PC-9 (cell line): ENCODE data around the gene PDPK1. TPM values are rescaled to one million over a fixed set of nuclear protein-coding genes. Genes with fewer than 3 reads are reported as not detected.
"Not testable (repeated sequence)": the region's sequence is repeated elsewhere in the genome, so short reads cannot be mapped to it uniquely, and the experiment has no call there.

Experiments
- BruUV-seq: library from RNA; stranded (reverse); fragments of 400-500 nt; replicated peaks from 2 replicates; lab custom pipeline; 2021; lab: Mats Ljungman, UMichigan
- CTCF ChIA-PET: fragments of 300-600 bp; sonication (Branson Sonifier 250); formaldehyde crosslinking; loops from one replicate; lab custom pipeline; 2022; ENCODE audit warnings: antibody characterized with exemption; lab: Charles Lee
- POLR2A ChIA-PET: fragments of 300-600 bp; sonication (Branson Sonifier 250); formaldehyde crosslinking; loops from one replicate; lab custom pipeline; 2022; ENCODE audit warnings: antibody characterized with exemption; ENCODE audit not compliant: unreplicated experiment; lab: Charles Lee
- DNase-seq, 2 experiments: peaks; one replicate each; pipeline versions ENCODE4 v3.0.0 to v3.0.0-alpha.2; 2015 to 2022; ENCODE audit warnings: mixed read lengths in 1 of 2
- H2AFZ ChIP-seq: fragments of 200-600 bp; sonication (generic); 2 replicates; pipeline ENCODE4 v1.8.1; 2017; ENCODE audit warnings: antibody characterized with exemption
- H3F3A ChIP-seq: fragments of 200-600 bp; sonication (generic); 2 replicates; pipeline ENCODE4 v1.8.1; 2017; ENCODE audit warnings: antibody characterized with exemption, mild to moderate bottlenecking, low read depth; ENCODE audit not compliant: insufficient read depth
- H3K27ac ChIP-seq: fragments of 200-600 bp; sonication (generic); 2 replicates; pipeline ENCODE4 v1.6.1; 2016; ENCODE audit warnings: mixed run types
- H3K27me3 ChIP-seq: fragments of 200-600 bp; sonication (generic); 2 replicates; pipeline ENCODE4 v1.6.1; 2016; ENCODE audit warnings: low read depth, mixed run types; ENCODE audit not compliant: insufficient read depth
- H3K36me3 ChIP-seq: fragments of 200-600 bp; sonication (generic); 2 replicates; pipeline ENCODE4 v1.6.1; 2016; ENCODE audit warnings: low read depth, mixed run types
- H3K4me1 ChIP-seq: fragments of 200-600 bp; sonication (generic); replicated peaks from 2 replicates; pipeline ENCODE4 v1.6.1; 2016; ENCODE audit warnings: mixed run types; ENCODE audit not compliant: insufficient read depth
- H3K4me2 ChIP-seq: fragments of 200-600 bp; sonication (generic); 2 replicates; pipeline ENCODE4 v1.6.1; 2017; ENCODE audit warnings: mixed run types
- H3K4me3 ChIP-seq: fragments of 200-600 bp; sonication (generic); 2 replicates; pipeline ENCODE4 v1.6.1; 2016; ENCODE audit warnings: mixed run types
- H3K79me2 ChIP-seq: fragments of 200-600 bp; sonication (generic); 2 replicates; pipeline ENCODE4 v1.6.1; 2017; ENCODE audit warnings: low read depth, mixed run types
- H3K9me2 ChIP-seq: fragments of 200-600 bp; sonication (generic); 2 replicates; pipeline ENCODE4 v1.8.1; 2017; ENCODE audit warnings: mild to moderate bottlenecking; ENCODE audit not compliant: insufficient read depth
- H3K9me3 ChIP-seq: fragments of 200-600 bp; sonication (generic); 2 replicates; pipeline ENCODE4 v1.8.1; 2016; ENCODE audit warnings: low read depth; ENCODE audit not compliant: insufficient read depth
- H4K20me1 ChIP-seq: fragments of 200-600 bp; sonication (generic); 2 replicates; pipeline ENCODE4 v1.8.1; 2017; ENCODE audit not compliant: insufficient read depth
- CTCF ChIP-seq: fragments of 200-600 bp; sonication (generic); conservative IDR thresholded peaks from 2 replicates; pipeline ENCODE4 v1.6.1; 2017; ENCODE audit warnings: mixed run types, antibody characterized with exemption, mild to moderate bottlenecking, moderate library complexity
- intact Hi-C: fragments of 100-400 bp; cut with micrococcal nuclease; formaldehyde crosslinking; loops from one replicate; pipeline ENCODE4 v1.10.0; 2022; ENCODE audit not compliant: unreplicated experiment
- total RNA-seq: library from RNA; stranded (reverse); gene quantifications from 2 replicates; pipeline ENCODE4 v1.2.3, GENCODE V29; 2021

Gene PDPK1
- total RNA-seq, 1 experiment from 2014 or later, result 46.8 TPM

- H2AFZ ChIP-seq, H3K4me3 ChIP-seq, H4K20me1 ChIP-seq, H3K9me2 ChIP-seq, H3K27me3 ChIP-seq, H3K36me3 ChIP-seq, H3K4me2 ChIP-seq, DNase-seq, CTCF ChIA-PET, intact Hi-C loops, H3K9me3 ChIP-seq, H3K27ac ChIP-seq, POLR2A ChIA-PET, BruUV-seq: not testable (repeated sequence)
- Histone ChIP-seq H3F3A (peaks cover 14% of the 10 kb centered on the region), H3K4me1 (peaks cover 13% of the 10 kb centered on the region; the same call in 1 of the 2 replicates), H3K79me2 (peaks cover 30% of the 10 kb centered on the region)
Measured at GRCh38 chr16:2540912-2541311, 3.1 kb downstream of the PDPK1 start.

GRCh38 chr16:2541409-2541808, 3.6 kb downstream of the PDPK1 start:
- POLR2A ChIA-PET, H3K9me3 ChIP-seq, H3K4me3 ChIP-seq, H3K4me1 ChIP-seq, CTCF ChIA-PET, H3K27ac ChIP-seq, H3K36me3 ChIP-seq, H3K9me2 ChIP-seq, BruUV-seq, intact Hi-C loops, H2AFZ ChIP-seq, H3K4me2 ChIP-seq, DNase-seq, H4K20me1 ChIP-seq, H3K27me3 ChIP-seq: not testable (repeated sequence)
- Histone ChIP-seq H3K79me2 (peaks cover 35% of the 10 kb centered on the region), H3F3A (peaks cover 11% of the 10 kb centered on the region)

- H3K36me3 ChIP-seq, BruUV-seq, H2AFZ ChIP-seq, DNase-seq, H3K9me3 ChIP-seq, H4K20me1 ChIP-seq, H3K4me1 ChIP-seq, intact Hi-C loops, H3F3A ChIP-seq, H3K27ac ChIP-seq, CTCF ChIA-PET, POLR2A ChIA-PET, H3K27me3 ChIP-seq, H3K4me2 ChIP-seq, H3K4me3 ChIP-seq, H3K9me2 ChIP-seq: not testable (repeated sequence)
- H3K79me2 ChIP-seq, result peaks cover 32% of the 10 kb centered on the region
Measured at GRCh38 chr16:2543771-2544170, 6.0 kb downstream of the PDPK1 start.

GRCh38 chr16:2550283-2550878, 12.6 kb downstream of the PDPK1 start:
- H4K20me1 ChIP-seq, intact Hi-C loops, H3K27me3 ChIP-seq, H3K36me3 ChIP-seq, H3K27ac ChIP-seq, BruUV-seq, H3K4me1 ChIP-seq, H3K9me3 ChIP-seq, H3K4me2 ChIP-seq, DNase-seq, POLR2A ChIA-PET, H2AFZ ChIP-seq, H3K4me3 ChIP-seq, CTCF ChIA-PET, H3K9me2 ChIP-seq, H3F3A ChIP-seq: not testable (repeated sequence)
- peaks cover 14% of the 10 kb centered on the region; the same call in 1 of the 2 replicates for H3K79me2 ChIP-seq

- intact Hi-C loops, H4K20me1 ChIP-seq, H3K4me1 ChIP-seq, H3K9me2 ChIP-seq, H2AFZ ChIP-seq, H3K27me3 ChIP-seq, BruUV-seq, H3K79me2 ChIP-seq, H3K36me3 ChIP-seq, H3F3A ChIP-seq, H3K9me3 ChIP-seq, H3K4me3 ChIP-seq: not testable (repeated sequence)
- POLR2A ChIA-PET, result interaction anchor here (0.7 kb wide), 2 partner anchors 309 to 332 kb away, joined by 6 to 10 read pairs; no protein-coding TSS in a partner anchor
- peak overlapping the region; percentile 23; the same call in 1 of the 2 replicates for H3K27ac ChIP-seq
- TF ChIP-seq CTCF, result peak; percentile 44; the same call in 1 of the 2 replicates
- DNase-seq, result peak; percentile 38 to 48
- CTCF ChIA-PET, result interaction anchor here (0.6 to 0.7 kb wide), 6 partner anchors 11 to 575 kb away, joined by 3 to 8 read pairs (median 6); no protein-coding TSS in a partner anchor
- peak overlapping the region; percentile 40 for H3K4me2 ChIP-seq
Measured at GRCh38 chr16:2551420-2551889, 13.6 kb downstream of the PDPK1 start.

- BruUV-seq, result TSS peak; percentile 41
- H3K9me3 ChIP-seq, H4K20me1 ChIP-seq, CTCF ChIA-PET, H3K9me2 ChIP-seq, H3K4me3 ChIP-seq, H3F3A ChIP-seq, H3K27me3 ChIP-seq, H3K79me2 ChIP-seq, intact Hi-C loops, POLR2A ChIA-PET, H3K27ac ChIP-seq, H3K4me2 ChIP-seq, H2AFZ ChIP-seq, H3K4me1 ChIP-seq, H3K36me3 ChIP-seq, DNase-seq: not testable (repeated sequence)
Measured at GRCh38 chr16:2554709-2555425, 17.0 kb downstream of the PDPK1 start.
